GM18909 (cell line): ENCODE data around the gene USP24.
A peak's percentile ranks its signal among the peaks of the same experiment; 100 is the strongest.
"Not testable (repeated sequence)": the region's sequence is repeated elsewhere in the genome, so short reads cannot be mapped to it uniquely, and the experiment has no call there.

Experiments used
- ATAC-seq: cut with Tn5 transposase; IDR thresholded peaks from one replicate; pipeline ENCODE4 v1.9.1; 2021; ENCODE audit warnings: mild to moderate bottlenecking; ENCODE audit not compliant: unreplicated experiment, poor library complexity

USP24 gene

GRCh38 chr1:55043726-55044125 lies 171.4 kb downstream of the USP24 start:
- no peak for ATAC-seq

- no peak for ATAC-seq
Measured at GRCh38 chr1:55043011-55043410, 172.2 kb downstream of the USP24 start.

GRCh38 chr1:55041613-55042012 lies 173.6 kb downstream of the USP24 start:
- no peak for ATAC-seq

- no peak for ATAC-seq
Measured at GRCh38 chr1:55040933-55041494, 174.2 kb downstream of the USP24 start.

GRCh38 chr1:55040083-55040932 lies 174.9 kb downstream of the USP24 start:
- no peak for ATAC-seq

GRCh38 chr1:55039342-55040082 lies 175.7 kb downstream of the USP24 start, which contains the start of gene PCSK9:
Gene PCSK9, plus strand, starts transcription at chr1:55039548. Its CDS starts 290 bp downstream, at chr1:55039838.
- ATAC-seq: no peak

GRCh38 chr1:55038974-55039341 lies 176.2 kb downstream of the USP24 start:
- ATAC-seq: no peak

- no peak for ATAC-seq
Measured at GRCh38 chr1:55038552-55038838, 176.7 kb downstream of the USP24 start.

GRCh38 chr1:55037733-55038551 lies 177.2 kb downstream of the USP24 start:
- no peak for ATAC-seq

GRCh38 chr1:55035904-55036303 lies 179.3 kb downstream of the USP24 start:
- no peak for ATAC-seq

- ATAC-seq: no peak
Measured at GRCh38 chr1:55034476-55035133, 180.6 kb downstream of the USP24 start.

GRCh38 chr1:55033265-55033614 lies 181.9 kb downstream of the USP24 start:
- ATAC-seq: no peak

- not testable (repeated sequence) for ATAC-seq
Measured at GRCh38 chr1:55031098-55031497, 184.1 kb downstream of the USP24 start.

- not testable (repeated sequence) for ATAC-seq
Measured at GRCh38 chr1:55026682-55027081, 188.5 kb downstream of the USP24 start.

GRCh38 chr1:55024163-55024562 lies 191.0 kb downstream of the USP24 start:
- not testable (repeated sequence) for ATAC-seq

- peak; percentile 89 for ATAC-seq
Measured at GRCh38 chr1:55021942-55022546, 193.1 kb downstream of the USP24 start.

- ATAC-seq: no peak
Measured at GRCh38 chr1:55018395-55018794, 196.8 kb downstream of the USP24 start.
